GM21360 (cell line): Measurements from ENCODE around the gene HOXA3.

Experiments used
- ATAC-seq: cut with Tn5 transposase; IDR thresholded peaks from one replicate; pipeline ENCODE4 v1.9.1; 2021; ENCODE audit warnings: mild to moderate bottlenecking, moderate library complexity; ENCODE audit not compliant: unreplicated experiment

HOXA3 gene

GRCh38 chr7:27145914-27146412 is 6.4 kb downstream of the HOXA3 start:
- ATAC-seq = no peak

- no peak for ATAC-seq
These were observed 7.0 kb downstream of the HOXA3 start for GRCh38 chr7:27145165-27145913.

- ATAC-seq = no peak
These were observed 7.6 kb downstream of the HOXA3 start for GRCh38 chr7:27144781-27145164.

- no peak for ATAC-seq
These were observed 8.2 kb downstream of the HOXA3 start for GRCh38 chr7:27143950-27144780.

GRCh38 chr7:27143023-27143949 is 9.1 kb downstream of the HOXA3 start, which contains the start of gene HOXA5:
Gene HOXA5, minus strand, starts transcription at chr7:27143681. Its CDS starts 74 bp downstream, at chr7:27143607.
- no peak for ATAC-seq

- ATAC-seq = no peak
These were observed 9.8 kb downstream of the HOXA3 start for GRCh38 chr7:27142580-27143022.

- no peak for ATAC-seq
These were observed 10.3 kb downstream of the HOXA3 start for GRCh38 chr7:27141923-27142579.

GRCh38 chr7:27141137-27141922 is 11.1 kb downstream of the HOXA3 start:
- ATAC-seq = no peak

- ATAC-seq = no peak
These were observed 12.1 kb downstream of the HOXA3 start for GRCh38 chr7:27140126-27140857.

GRCh38 chr7:27139334-27140125 is 12.9 kb downstream of the HOXA3 start:
- ATAC-seq = no peak

- ATAC-seq = no peak
These were observed 13.4 kb downstream of the HOXA3 start for GRCh38 chr7:27138985-27139333.

- ATAC-seq = no peak
These were observed 13.9 kb downstream of the HOXA3 start for GRCh38 chr7:27138472-27138871.

- no peak for ATAC-seq
These were observed 14.6 kb downstream of the HOXA3 start for GRCh38 chr7:27137640-27138315.

GRCh38 chr7:27134392-27134791 is 18.0 kb downstream of the HOXA3 start:
- no peak for ATAC-seq

GRCh38 chr7:27133409-27134231 is 18.8 kb downstream of the HOXA3 start:
- ATAC-seq = no peak

- no peak for ATAC-seq
These were observed 19.4 kb downstream of the HOXA3 start for GRCh38 chr7:27132978-27133377.

- no peak for ATAC-seq
These were observed 20.2 kb downstream of the HOXA3 start for GRCh38 chr7:27132214-27132613.
